ENCODE results near the gene C15orf62. TPM values are rescaled to one million over a fixed set of nuclear protein-coding genes. Genes with fewer than 3 reads are reported as not detected.
A peak's percentile ranks its signal among the peaks of the same experiment; 100 is the strongest.

Gene C15orf62
- total RNA-seq, 1 experiment from 2014 or later, result 0.26 TPM

GRCh38 chr15:40723919-40724318 is 45.9 kb upstream of the C15orf62 start:
- H3K4me3 Mint-ChIP-seq (ENCODE audit: unreplicated experiment), result no peak overlapping the region
- no peaks in the 10 kb centered on the region for H3K9me3 Mint-ChIP-seq (ENCODE audit: unreplicated experiment)
- intact Hi-C loops (cut with micrococcal nuclease), result no loop called here
- BruUV-seq (replicated peaks), result no TSS peak
- DNase-seq (ENCODE audit: unreplicated experiment), result no peak
- H3K27me3 Mint-ChIP-seq (ENCODE audit: insufficient read depth, unreplicated experiment), result no peaks in the 10 kb centered on the region
- no peaks in the 10 kb centered on the region for H3K4me1 Mint-ChIP-seq (ENCODE audit: insufficient read depth, unreplicated experiment)
- CTCF ChIA-PET, result interaction anchor here (0.8 to 1.6 kb wide), 4 partner anchors 23 to 462 kb away, joined by 3 to 6 read pairs (median 4); no protein-coding TSS in a partner anchor
- POLR2A ChIA-PET, result interaction anchor here (0.6 to 1.6 kb wide), 2 partner anchors 9 to 29 kb away, joined by 3 to 5 read pairs; partner anchors contain the start of gene RAD51
- H3K27ac Mint-ChIP-seq (ENCODE audit: low read depth, unreplicated experiment), result peak overlapping the region; percentile 51
- TF ChIP-seq CTCF (IDR thresholded peaks at IDR 0.05; ENCODE audit: unreplicated experiment), result no peak
- H3K36me3 Mint-ChIP-seq (ENCODE audit: insufficient read depth, unreplicated experiment), result peaks cover 7% of the 10 kb centered on the region

GRCh38 chr15:40731034-40731433 is 38.7 kb upstream of the C15orf62 start:
- no TSS peak for BruUV-seq (replicated peaks)
- POLR2A ChIA-PET, result interaction anchor here (0.6 to 1.4 kb wide), 3 partner anchors 8 to 14 kb away, joined by 3 to 6 read pairs (median 3); no protein-coding TSS in a partner anchor

GRCh38 chr15:40736575-40736974 is 33.2 kb upstream of the C15orf62 start:
- TF ChIP-seq CTCF (IDR thresholded peaks at IDR 0.05; ENCODE audit: unreplicated experiment), result no peak
- Mint-ChIP-seq H3K4me3 (ENCODE audit: unreplicated experiment) (no peak overlapping the region), H3K4me1 (ENCODE audit: insufficient read depth, unreplicated experiment) (no peaks in the 10 kb centered on the region), H3K27me3 (ENCODE audit: insufficient read depth, unreplicated experiment) (no peaks in the 10 kb centered on the region), H3K9me3 (ENCODE audit: unreplicated experiment) (no peaks in the 10 kb centered on the region), H3K36me3 (ENCODE audit: insufficient read depth, unreplicated experiment) (peaks cover 82% of the 10 kb centered on the region), H3K27ac (ENCODE audit: low read depth, unreplicated experiment) (no peak overlapping the region)
- POLR2A ChIA-PET, result interaction anchor here (0.7 kb wide), 1 partner anchor 232 kb away, joined by 4 read pairs; no protein-coding TSS in a partner anchor
- no TSS peak for BruUV-seq (replicated peaks)
- CTCF ChIA-PET, result interaction anchor here (0.8 kb wide), 1 partner anchor 1984 kb away, joined by 3 read pairs; no protein-coding TSS in a partner anchor
- DNase-seq (ENCODE audit: unreplicated experiment), result no peak
- intact Hi-C loops (cut with micrococcal nuclease), result no loop called here

More at GRCh38 chr15:40731034-40731433, 38.7 kb upstream of the C15orf62 start:
- H3K4me1 Mint-ChIP-seq (ENCODE audit: insufficient read depth, unreplicated experiment), result no peaks in the 10 kb centered on the region
- peaks cover 41% of the 10 kb centered on the region for H3K36me3 Mint-ChIP-seq (ENCODE audit: insufficient read depth, unreplicated experiment)
- CTCF ChIA-PET, result interaction anchor here (1.3 to 1.9 kb wide), 2 partner anchors 8 to 16 kb away, joined by 3 to 5 read pairs; no protein-coding TSS in a partner anchor
- intact Hi-C loops (cut with micrococcal nuclease), result no loop called here
- H3K27me3 Mint-ChIP-seq (ENCODE audit: insufficient read depth, unreplicated experiment), result no peaks in the 10 kb centered on the region
- TF ChIP-seq CTCF (IDR thresholded peaks at IDR 0.05; ENCODE audit: unreplicated experiment), result no peak
- no peak for DNase-seq (ENCODE audit: unreplicated experiment)
- H3K9me3 Mint-ChIP-seq (ENCODE audit: unreplicated experiment), result no peaks in the 10 kb centered on the region
- no peak overlapping the region for H3K4me3 Mint-ChIP-seq (ENCODE audit: unreplicated experiment)
- no peak overlapping the region for H3K27ac Mint-ChIP-seq (ENCODE audit: low read depth, unreplicated experiment)

GRCh38 chr15:40737048-40737447 is 32.7 kb upstream of the C15orf62 start:
- TF ChIP-seq CTCF (IDR thresholded peaks at IDR 0.05; ENCODE audit: unreplicated experiment), result no peak
- Mint-ChIP-seq H3K9me3 (ENCODE audit: unreplicated experiment) (no peaks in the 10 kb centered on the region), H3K27ac (ENCODE audit: low read depth, unreplicated experiment) (no peak overlapping the region), H3K4me1 (ENCODE audit: insufficient read depth, unreplicated experiment) (no peaks in the 10 kb centered on the region), H3K4me3 (ENCODE audit: unreplicated experiment) (no peak overlapping the region), H3K27me3 (ENCODE audit: insufficient read depth, unreplicated experiment) (no peaks in the 10 kb centered on the region), H3K36me3 (ENCODE audit: insufficient read depth, unreplicated experiment) (peaks cover 82% of the 10 kb centered on the region)
- intact Hi-C loops (cut with micrococcal nuclease), result no loop called here
- no peak for DNase-seq (ENCODE audit: unreplicated experiment)
- BruUV-seq (replicated peaks), result no TSS peak
- POLR2A ChIA-PET, result no interaction called here
- CTCF ChIA-PET, result interaction anchor here (0.8 to 1.0 kb wide), 3 partner anchors 9 to 1984 kb away, joined by 3 to 4 read pairs (median 3); partner anchors contain the start of gene RAD51
